NCI-H524 treated with DMSO at 0.1 percent for 48 hours (cell line): Measurements from ENCODE around the gene AP1S3.

Experiments used
- DNase-seq: peaks from one replicate; lab custom pipeline; 2025; lab: John Stamatoyannopoulos, UW

Gene AP1S3

GRCh38 chr2:223760838-223761502 lies 76.4 kb downstream of the AP1S3 start:
- DNase-seq, result no peak

- DNase-seq, result no peak
Measured at GRCh38 chr2:223759569-223760430, 77.6 kb downstream of the AP1S3 start.

GRCh38 chr2:223758131-223758840 lies 79.1 kb downstream of the AP1S3 start:
- no peak for DNase-seq

- no peak for DNase-seq
Measured at GRCh38 chr2:223753940-223754339, 83.4 kb downstream of the AP1S3 start.

- no peak for DNase-seq
Measured at GRCh38 chr2:223751012-223751411, 86.4 kb downstream of the AP1S3 start.

- DNase-seq, result no peak
Measured at GRCh38 chr2:223747392-223748042, 89.9 kb downstream of the AP1S3 start.

- DNase-seq, result no peak
Measured at GRCh38 chr2:223746611-223747010, 90.8 kb downstream of the AP1S3 start.

GRCh38 chr2:223744580-223744979 lies 92.8 kb downstream of the AP1S3 start:
- no peak for DNase-seq

- DNase-seq, result no peak
Measured at GRCh38 chr2:223740679-223741078, 96.7 kb downstream of the AP1S3 start.

- no peak for DNase-seq
Measured at GRCh38 chr2:223737207-223737606, 100.2 kb downstream of the AP1S3 start.

- no peak for DNase-seq
Measured at GRCh38 chr2:223736488-223736887, 100.9 kb downstream of the AP1S3 start.

- no peak for DNase-seq
Measured at GRCh38 chr2:223735659-223736244, 101.6 kb downstream of the AP1S3 start.

GRCh38 chr2:223735035-223735640 lies 102.2 kb downstream of the AP1S3 start:
- no peak for DNase-seq

GRCh38 chr2:223734346-223734745 lies 103.0 kb downstream of the AP1S3 start:
- no peak for DNase-seq

- no peak for DNase-seq
Measured at GRCh38 chr2:223732346-223732745, 105.0 kb downstream of the AP1S3 start.

GRCh38 chr2:223731503-223731902 lies 105.9 kb downstream of the AP1S3 start:
- DNase-seq, result no peak

- no peak for DNase-seq
Measured at GRCh38 chr2:223729781-223730180, 107.6 kb downstream of the AP1S3 start.

- DNase-seq, result peak; percentile 8
Measured at GRCh38 chr2:223727562-223727961, 109.8 kb downstream of the AP1S3 start.

GRCh38 chr2:223725986-223726970 lies 111.1 kb downstream of the AP1S3 start:
- no peak for DNase-seq

GRCh38 chr2:223725494-223725893 lies 111.9 kb downstream of the AP1S3 start:
- no peak for DNase-seq
